ENCODE results near the gene CPNE2.

Gene CPNE2

GRCh38 chr16:57123216-57123973 is 31.0 kb downstream of the CPNE2 start:
- Histone ChIP-seq H4K8ac (ENCODE audit: low read depth, low read length) (no peak overlapping the region), H3K18ac (ENCODE audit: low read length) (peak overlapping the region; percentile 70)

GRCh38 chr16:57123974-57124674 is 31.7 kb downstream of the CPNE2 start:
- WGBS, 2 donors (ENCODE audit: extremely low coverage in 2 of 2, insufficient read length in 2 of 2, insufficient replicate concordance in 1 of 2) = no CpG with 5 or more reads among the region's 11 CpGs
- H4K91ac ChIP-seq (ENCODE audit: low read depth, low read length, poor library complexity) = peak overlapping the region; percentile 38
- peaks cover 7 to 74% of the 10 kb centered on the region in 2 donors for H3K36me3 ChIP-seq (replicated peaks in 1 of 2; ENCODE audit: control insufficient read depth in 2 of 2, insufficient read depth in 2 of 2, low read length in 2 of 2)
- H3K4me1 ChIP-seq (ENCODE audit: control insufficient read depth in 2 of 2, insufficient read depth in 1 of 2, low read depth in 1 of 2, low read length in 2 of 2) = peaks cover 0 to 14% of the 10 kb centered on the region in 2 donors
- H3K9ac ChIP-seq (ENCODE audit: low read depth, low read length, poor library complexity) = peak overlapping the region; percentile 55
- H3K9me3 ChIP-seq (replicated peaks in 1 of 2; ENCODE audit: control insufficient read depth in 2 of 2, insufficient read depth in 1 of 2, low read depth in 1 of 2, low read length in 2 of 2) = peaks cover 0 to 2% of the 10 kb centered on the region in 2 donors
- H3K79me1 ChIP-seq (ENCODE audit: low read depth, low read length) = no peaks in the 10 kb centered on the region
- H3K14ac ChIP-seq (ENCODE audit: low read length) = no peak overlapping the region
- peak overlapping the region; percentile 41 for H2AK5ac ChIP-seq (ENCODE audit: low read depth, low read length)
- no peak overlapping the region for H3K4ac ChIP-seq (ENCODE audit: low read length)
- H2AFZ ChIP-seq (ENCODE audit: low read length) = no peak overlapping the region
- no peak overlapping the region for H4K8ac ChIP-seq (ENCODE audit: low read depth, low read length)
- H2BK5ac ChIP-seq (ENCODE audit: low read length) = peak overlapping the region; percentile 54
- H2BK12ac ChIP-seq (ENCODE audit: low read length) = peak overlapping the region; percentile 2
- H2BK15ac ChIP-seq (ENCODE audit: low read length) = no peak overlapping the region
- H2BK120ac ChIP-seq (ENCODE audit: low read depth, low read length) = no peak overlapping the region
- H3K4me2 ChIP-seq (ENCODE audit: insufficient read depth, low read length, poor library complexity, severe bottlenecking) = no peak overlapping the region
- peak overlapping the region; percentile 66 for H3K18ac ChIP-seq (ENCODE audit: low read length)
- H3K27me3 ChIP-seq (ENCODE audit: control insufficient read depth in 3 of 3, insufficient read depth in 3 of 3, low read depth in 1 of 3, low read length in 3 of 3) = no peaks in the 10 kb centered on the region
- H3K23ac ChIP-seq (ENCODE audit: low read depth, low read length, poor library complexity) = no peak overlapping the region
- no peak overlapping the region for H3K27ac ChIP-seq (replicated peaks; ENCODE audit: low read length)
- no peak for DNase-seq (ENCODE audit: low spot score)
- peak overlapping the region in 1 of 2 donors; percentile 27 for H3K4me3 ChIP-seq (ENCODE audit: low read length in 2 of 2)

More at GRCh38 chr16:57123216-57123973, 31.0 kb downstream of the CPNE2 start:
- Histone ChIP-seq H3K36me3 (replicated peaks in 1 of 2; ENCODE audit: control insufficient read depth in 2 of 2, insufficient read depth in 2 of 2, low read length in 2 of 2) (peaks cover 7 to 75% of the 10 kb centered on the region in 2 donors), H4K91ac (ENCODE audit: low read depth, low read length, poor library complexity) (no peak overlapping the region), H2BK120ac (ENCODE audit: low read depth, low read length) (no peak overlapping the region), H2BK5ac (ENCODE audit: low read length) (no peak overlapping the region), H3K27ac (replicated peaks; ENCODE audit: low read length) (no peak overlapping the region), H2AFZ (ENCODE audit: low read length) (no peak overlapping the region), H3K4me2 (ENCODE audit: insufficient read depth, low read length, poor library complexity, severe bottlenecking) (no peak overlapping the region), H3K9me3 (replicated peaks in 1 of 2; ENCODE audit: control insufficient read depth in 2 of 2, insufficient read depth in 1 of 2, low read depth in 1 of 2, low read length in 2 of 2) (peaks cover 0 to 2% of the 10 kb centered on the region in 2 donors), H3K14ac (ENCODE audit: low read length) (peak overlapping the region; percentile 27), H2BK12ac (ENCODE audit: low read length) (peak overlapping the region; percentile 36), H3K23ac (ENCODE audit: low read depth, low read length, poor library complexity) (no peak overlapping the region), H3K79me1 (ENCODE audit: low read depth, low read length) (no peaks in the 10 kb centered on the region), H3K4me1 (ENCODE audit: control insufficient read depth in 2 of 2, insufficient read depth in 1 of 2, low read depth in 1 of 2, low read length in 2 of 2) (peaks cover 0 to 14% of the 10 kb centered on the region in 2 donors), H2BK15ac (ENCODE audit: low read length) (no peak overlapping the region), H3K9ac (ENCODE audit: low read depth, low read length, poor library complexity) (peak overlapping the region; percentile 7), H2AK5ac (ENCODE audit: low read depth, low read length) (peak overlapping the region; percentile 0), H3K4ac (ENCODE audit: low read length) (no peak overlapping the region), H3K4me3 (ENCODE audit: low read length in 2 of 2) (no peak overlapping the region), H3K27me3 (ENCODE audit: control insufficient read depth in 3 of 3, insufficient read depth in 3 of 3, low read depth in 1 of 3, low read length in 3 of 3) (no peaks in the 10 kb centered on the region)
- WGBS, 2 donors (ENCODE audit: extremely low coverage in 2 of 2, insufficient read length in 2 of 2, insufficient replicate concordance in 1 of 2) = no CpG with 5 or more reads among the region's 7 CpGs
- no peak for DNase-seq (ENCODE audit: low spot score)

GRCh38 chr16:57125376-57125775 is 33.0 kb downstream of the CPNE2 start:
- no peak overlapping the region for H3K23ac ChIP-seq (ENCODE audit: low read depth, low read length, poor library complexity)
- peaks cover 7 to 69% of the 10 kb centered on the region in 2 donors for H3K36me3 ChIP-seq (replicated peaks in 1 of 2; ENCODE audit: control insufficient read depth in 2 of 2, insufficient read depth in 2 of 2, low read length in 2 of 2)
- H3K4me2 ChIP-seq (ENCODE audit: insufficient read depth, low read length, poor library complexity, severe bottlenecking) = no peak overlapping the region
- H2BK15ac ChIP-seq (ENCODE audit: low read length) = no peak overlapping the region
- H2BK12ac ChIP-seq (ENCODE audit: low read length) = no peak overlapping the region
- H3K4ac ChIP-seq (ENCODE audit: low read length) = no peak overlapping the region
- H3K9me3 ChIP-seq (replicated peaks in 1 of 2; ENCODE audit: control insufficient read depth in 2 of 2, insufficient read depth in 1 of 2, low read depth in 1 of 2, low read length in 2 of 2) = peaks cover 0 to 2% of the 10 kb centered on the region in 2 donors
- H3K79me1 ChIP-seq (ENCODE audit: low read depth, low read length) = no peaks in the 10 kb centered on the region
- no peak overlapping the region for H2BK5ac ChIP-seq (ENCODE audit: low read length)
- peaks cover 0 to 14% of the 10 kb centered on the region in 2 donors for H3K4me1 ChIP-seq (ENCODE audit: control insufficient read depth in 2 of 2, insufficient read depth in 1 of 2, low read depth in 1 of 2, low read length in 2 of 2)
- no peaks in the 10 kb centered on the region for H3K27me3 ChIP-seq (ENCODE audit: control insufficient read depth in 3 of 3, insufficient read depth in 3 of 3, low read depth in 1 of 3, low read length in 3 of 3)
- H3K9ac ChIP-seq (ENCODE audit: low read depth, low read length, poor library complexity) = no peak overlapping the region
- no peak overlapping the region for H2AFZ ChIP-seq (ENCODE audit: low read length)
- peak overlapping the region; percentile 39 for H2AK5ac ChIP-seq (ENCODE audit: low read depth, low read length)
- no peak overlapping the region for H4K91ac ChIP-seq (ENCODE audit: low read depth, low read length, poor library complexity)
- whole genome bisulfite sequencing, 2 donors (ENCODE audit: extremely low coverage in 2 of 2, insufficient read length in 2 of 2, insufficient replicate concordance in 1 of 2) = no CpG with 5 or more reads among the region's 4 CpGs
- no peak overlapping the region for H3K4me3 ChIP-seq (ENCODE audit: low read length in 2 of 2)
- no peak overlapping the region for H4K8ac ChIP-seq (ENCODE audit: low read depth, low read length)
- peak overlapping the region; percentile 5 for H3K14ac ChIP-seq (ENCODE audit: low read length)
- H2BK120ac ChIP-seq (ENCODE audit: low read depth, low read length) = no peak overlapping the region
- no peak for DNase-seq (ENCODE audit: low spot score)
- H3K27ac ChIP-seq (replicated peaks; ENCODE audit: low read length) = no peak overlapping the region
- peak overlapping the region; percentile 73 for H3K18ac ChIP-seq (ENCODE audit: low read length)

GRCh38 chr16:57125969-57126368 is 33.6 kb downstream of the CPNE2 start:
- no CpG with 5 or more reads among the region's 4 CpGs for WGBS, 2 donors (ENCODE audit: extremely low coverage in 2 of 2, insufficient read length in 2 of 2, insufficient replicate concordance in 1 of 2)
- Histone ChIP-seq H2BK15ac (ENCODE audit: low read length) (no peak overlapping the region), H3K36me3 (replicated peaks in 1 of 2; ENCODE audit: control insufficient read depth in 2 of 2, insufficient read depth in 2 of 2, low read length in 2 of 2) (peaks cover 7 to 63% of the 10 kb centered on the region in 2 donors), H2AFZ (ENCODE audit: low read length) (no peak overlapping the region), H3K14ac (ENCODE audit: low read length) (no peak overlapping the region), H3K18ac (ENCODE audit: low read length) (no peak overlapping the region), H3K9ac (ENCODE audit: low read depth, low read length, poor library complexity) (no peak overlapping the region), H4K91ac (ENCODE audit: low read depth, low read length, poor library complexity) (no peak overlapping the region), H2BK120ac (ENCODE audit: low read depth, low read length) (no peak overlapping the region), H2AK5ac (ENCODE audit: low read depth, low read length) (no peak overlapping the region), H3K9me3 (replicated peaks in 1 of 2; ENCODE audit: control insufficient read depth in 2 of 2, insufficient read depth in 1 of 2, low read depth in 1 of 2, low read length in 2 of 2) (peaks cover 0 to 2% of the 10 kb centered on the region in 2 donors), H2BK5ac (ENCODE audit: low read length) (no peak overlapping the region), H3K4me3 (ENCODE audit: low read length in 2 of 2) (no peak overlapping the region), H4K8ac (ENCODE audit: low read depth, low read length) (no peak overlapping the region), H3K4me1 (ENCODE audit: control insufficient read depth in 2 of 2, insufficient read depth in 1 of 2, low read depth in 1 of 2, low read length in 2 of 2) (peaks cover under 1 to 16% of the 10 kb centered on the region in 2 donors), H3K27ac (replicated peaks; ENCODE audit: low read length) (no peak overlapping the region), H3K4ac (ENCODE audit: low read length) (no peak overlapping the region), H2BK12ac (ENCODE audit: low read length) (no peak overlapping the region), H3K27me3 (ENCODE audit: control insufficient read depth in 3 of 3, insufficient read depth in 3 of 3, low read depth in 1 of 3, low read length in 3 of 3) (no peaks in the 10 kb centered on the region), H3K23ac (ENCODE audit: low read depth, low read length, poor library complexity) (no peak overlapping the region), H3K79me1 (ENCODE audit: low read depth, low read length) (peaks cover 2% of the 10 kb centered on the region), H3K4me2 (ENCODE audit: insufficient read depth, low read length, poor library complexity, severe bottlenecking) (no peak overlapping the region)
- DNase-seq (ENCODE audit: low spot score) = no peak

Measured in neuronal stem cell (in vitro differentiated cells).